Measurements from ENCODE around the gene ALOX5AP. TPM values are rescaled to one million over a fixed set of nuclear protein-coding genes. Genes with fewer than 3 reads are reported as not detected.
A peak's percentile ranks its signal among the peaks of the same experiment; 100 is the strongest.
"Not testable (repeated sequence)": the region's sequence is repeated elsewhere in the genome, so short reads cannot be mapped to it uniquely, and the experiment has no call there.

Gene ALOX5AP
- total RNA-seq, 1 experiment from 2014 or later = 1.6 TPM

GRCh38 chr13:30737511-30738337 lies 2.4 kb downstream of the ALOX5AP start:
- DNase-seq (ENCODE audit: low read depth) = no peak

- no peak for DNase-seq (ENCODE audit: low read depth)
Measured at GRCh38 chr13:30738526-30739236, 3.3 kb downstream of the ALOX5AP start.

- no peak for DNase-seq (ENCODE audit: low read depth)
Measured at GRCh38 chr13:30739237-30739528, 3.8 kb downstream of the ALOX5AP start.

GRCh38 chr13:30739761-30740642 lies 4.7 kb downstream of the ALOX5AP start:
- peak; percentile 94 for DNase-seq (ENCODE audit: low read depth)

GRCh38 chr13:30742901-30743300 lies 7.6 kb downstream of the ALOX5AP start:
- no peak for DNase-seq (ENCODE audit: low read depth)

- peak; percentile 100 for DNase-seq (ENCODE audit: low read depth)
Measured at GRCh38 chr13:30743319-30744055, 8.1 kb downstream of the ALOX5AP start.

GRCh38 chr13:30744056-30744680 lies 8.8 kb downstream of the ALOX5AP start:
- DNase-seq (ENCODE audit: low read depth) = peak; percentile 52

- no peak for DNase-seq (ENCODE audit: low read depth)
Measured at GRCh38 chr13:30744681-30745077, 9.3 kb downstream of the ALOX5AP start.

- DNase-seq (ENCODE audit: low read depth) = peak; percentile 88
Measured at GRCh38 chr13:30745906-30746686, 10.8 kb downstream of the ALOX5AP start.

- DNase-seq (ENCODE audit: low read depth) = peak; percentile 81
Measured at GRCh38 chr13:30746791-30747190, 11.4 kb downstream of the ALOX5AP start.

GRCh38 chr13:30747845-30748244 lies 12.5 kb downstream of the ALOX5AP start:
- DNase-seq (ENCODE audit: low read depth) = not testable (repeated sequence)

- DNase-seq (ENCODE audit: low read depth) = no peak
Measured at GRCh38 chr13:30748717-30749116, 13.4 kb downstream of the ALOX5AP start.

GRCh38 chr13:30750036-30750435 lies 14.7 kb downstream of the ALOX5AP start:
- DNase-seq (ENCODE audit: low read depth) = no peak

GRCh38 chr13:30751183-30751933 lies 16.0 kb downstream of the ALOX5AP start:
- DNase-seq (ENCODE audit: low read depth) = no peak

GRCh38 chr13:30752201-30752797 lies 17.0 kb downstream of the ALOX5AP start:
- DNase-seq (ENCODE audit: low read depth) = no peak

GRCh38 chr13:30753030-30753616 lies 17.8 kb downstream of the ALOX5AP start:
- DNase-seq (ENCODE audit: low read depth) = no peak

- no peak for DNase-seq (ENCODE audit: low read depth)
Measured at GRCh38 chr13:30755678-30756077, 20.3 kb downstream of the ALOX5AP start.

- DNase-seq (ENCODE audit: low read depth) = no peak
Measured at GRCh38 chr13:30757026-30757742, 21.8 kb downstream of the ALOX5AP start.

Measured in LHCN-M2 (cell line).